GM12801 (cell line): Measurements from ENCODE around the gene KIRREL3.

Experiments used
- CTCF ChIP-seq: IDR thresholded peaks from one replicate; pipeline ENCODE4 v1.5.1; 2011; ENCODE audit warnings: control low read depth; ENCODE audit not compliant: insufficient read length; ENCODE audit errors: extremely low read depth

Gene KIRREL3

GRCh38 chr11:126830216-126830806 is 170.3 kb downstream of the KIRREL3 start:
- no peak for TF ChIP-seq CTCF

GRCh38 chr11:126829716-126830115 is 170.9 kb downstream of the KIRREL3 start:
- TF ChIP-seq CTCF = no peak

- no peak for TF ChIP-seq CTCF
These were observed 176.4 kb downstream of the KIRREL3 start for GRCh38 chr11:126824035-126824607.

GRCh38 chr11:126823274-126823673 is 177.3 kb downstream of the KIRREL3 start:
- TF ChIP-seq CTCF = no peak

GRCh38 chr11:126821827-126822226 is 178.7 kb downstream of the KIRREL3 start:
- TF ChIP-seq CTCF = no peak

GRCh38 chr11:126819194-126819593 is 181.4 kb downstream of the KIRREL3 start:
- no peak for TF ChIP-seq CTCF

- TF ChIP-seq CTCF = no peak
These were observed 182.8 kb downstream of the KIRREL3 start for GRCh38 chr11:126817523-126818450.
